OCI-LY1 (cell line): ENCODE results near the gene ZNF141.

ENCODE experiments used
- H2AFZ ChIP-seq: fragments of 200-600 bp; sonication (generic), shearing (Covaris generic); 2 replicates; pipeline ENCODE4 v1.6.0; 2014; ENCODE audit warnings: antibody characterized with exemption, mild to moderate bottlenecking, low read length
- H3F3A ChIP-seq: fragments of 200-600 bp; sonication (generic), shearing (Covaris generic); 2 replicates; pipeline ENCODE4 v1.6.0; 2014; ENCODE audit warnings: mild to moderate bottlenecking, antibody characterized with exemption, low read length, moderate library complexity; ENCODE audit not compliant: insufficient read depth
- H3K27ac ChIP-seq: fragments of 200-600 bp; sonication (generic); 2 replicates; pipeline ENCODE4 v1.5.1; 2014; ENCODE audit warnings: low read length, mixed run types, mild to moderate bottlenecking, low read depth; ENCODE audit not compliant: poor library complexity, severe bottlenecking
- H3K27me3 ChIP-seq: fragments of 200-600 bp; sonication (generic); 2 replicates; pipeline ENCODE4 v1.6.0; 2014; ENCODE audit warnings: antibody characterized with exemption, mild to moderate bottlenecking, low read length, moderate library complexity; ENCODE audit not compliant: insufficient read depth
- H3K36me3 ChIP-seq: fragments of 200-600 bp; sonication (generic); 2 replicates; pipeline ENCODE4 v1.6.1; 2014; ENCODE audit warnings: mild to moderate bottlenecking, antibody characterized with exemption, low read length, moderate library complexity, mixed read lengths; ENCODE audit not compliant: insufficient read depth
- H3K4me1 ChIP-seq: fragments of 200-600 bp; sonication (generic); 2 replicates; pipeline ENCODE4 v1.5.1; 2014; ENCODE audit warnings: mild to moderate bottlenecking, low read length, moderate library complexity; ENCODE audit not compliant: insufficient read depth, severe bottlenecking
- H3K4me2 ChIP-seq: fragments of 200-600 bp; sonication (generic), shearing (Covaris generic); 2 replicates; pipeline ENCODE4 v1.6.1; 2014; ENCODE audit warnings: low read length
- H3K4me3 ChIP-seq: fragments of 200-600 bp; sonication (generic); 2 replicates; pipeline ENCODE4 v1.5.1; 2014; ENCODE audit warnings: low read length, low read depth, mild to moderate bottlenecking, mixed read lengths; ENCODE audit not compliant: poor library complexity, severe bottlenecking
- H3K79me2 ChIP-seq: fragments of 200-600 bp; shearing (Covaris generic); 2 replicates; pipeline ENCODE4 v1.6.1; 2016; ENCODE audit warnings: mixed run types, low read length, mixed read lengths; ENCODE audit not compliant: insufficient read depth
- H3K9ac ChIP-seq: fragments of 200-600 bp; sonication (generic), shearing (Covaris generic); 2 replicates; pipeline ENCODE4 v1.6.1; 2014; ENCODE audit warnings: mild to moderate bottlenecking, low read length, mixed read lengths
- H3K9me2 ChIP-seq: fragments of 200-600 bp; sonication (generic), shearing (Covaris generic); 2 replicates; pipeline ENCODE4 v1.6.1; 2014; ENCODE audit warnings: low read depth, mild to moderate bottlenecking, low read length, mixed read lengths
- H3K9me3 ChIP-seq: fragments of 200-600 bp; shearing (Covaris generic); 2 replicates; pipeline ENCODE4 v1.6.1; 2014; ENCODE audit warnings: low read length, mixed read lengths
- H4K20me1 ChIP-seq: fragments of 200-600 bp; sonication (generic), shearing (Covaris generic); 2 replicates; pipeline ENCODE4 v1.6.0; 2016; ENCODE audit warnings: mild to moderate bottlenecking, low read length; ENCODE audit not compliant: insufficient read depth
- EZH2 ChIP-seq: fragments of 200-600 bp; sonication (generic), shearing (Covaris generic); IDR thresholded peaks from 2 replicates; pipeline ENCODE4 v1.8.0; 2017; ENCODE audit warnings: borderline replicate concordance, mixed run types, mild to moderate bottlenecking, antibody characterized with exemption, low read length, moderate library complexity, mixed read lengths
- TF ChIP-seq, protein P1 (sequence below): fragments of 200-600 bp; sonication (generic), shearing (Covaris generic); IDR thresholded peaks from 2 replicates; pipeline ENCODE4 v1.5.1; 2017; ENCODE audit warnings: mild to moderate bottlenecking, antibody characterized with exemption, low read length, moderate library complexity, mixed read lengths

Gene ZNF141

DNA sequence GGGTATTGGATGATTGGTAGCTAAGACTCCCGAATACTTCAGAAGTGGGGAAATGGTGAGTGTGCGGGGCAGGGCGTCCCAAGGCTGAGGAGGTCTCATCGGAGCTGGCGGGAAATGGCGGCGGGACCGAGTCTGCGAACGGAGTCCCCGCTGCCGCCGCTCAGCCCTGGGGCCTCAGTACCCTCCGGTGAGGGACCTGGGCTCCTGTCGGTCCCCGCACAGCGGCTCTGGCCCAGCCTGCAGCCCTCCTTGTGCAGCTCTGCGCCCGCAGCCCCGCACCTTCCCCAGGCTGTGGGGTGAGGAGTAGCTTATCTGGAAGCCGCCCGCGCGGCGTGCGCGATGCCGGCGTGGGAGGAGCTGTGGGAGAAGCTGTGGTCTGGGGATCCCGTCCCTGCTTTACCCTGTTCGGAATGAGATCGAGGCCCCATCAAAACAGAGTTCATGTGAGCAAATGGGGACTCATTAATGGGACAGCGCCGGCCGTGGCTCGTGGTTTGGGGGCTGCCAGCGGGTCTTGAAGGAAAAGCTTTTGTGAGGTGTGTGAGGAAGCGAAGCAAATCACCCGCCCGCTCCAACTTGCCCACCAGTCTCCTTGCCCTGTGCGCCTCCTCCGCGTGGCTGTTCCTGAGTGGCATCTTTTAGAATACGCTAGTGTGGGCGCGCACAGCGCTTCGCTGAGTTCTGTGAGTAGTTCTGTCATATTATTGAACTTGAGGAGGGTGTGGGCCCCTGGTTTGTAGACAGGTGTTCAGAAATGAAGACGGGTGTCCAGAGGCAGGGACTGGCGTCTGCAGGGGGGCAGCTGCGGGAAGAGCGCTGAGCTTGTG, 531 bp downstream of the ZNF141 start:
- peak overlapping the region; percentile 92 for H3K9ac ChIP-seq
- no peaks in the 10 kb centered on the region for H3K27me3 ChIP-seq
- peaks cover 51% of the 10 kb centered on the region for H3K36me3 ChIP-seq
- H4K20me1 ChIP-seq, result no peaks in the 10 kb centered on the region
- H3K4me2 ChIP-seq, result peak overlapping the region; percentile 68
- no peaks in the 10 kb centered on the region for H3K9me2 ChIP-seq
- no peaks in the 10 kb centered on the region for H3F3A ChIP-seq
- H3K27ac ChIP-seq, result peak overlapping the region; percentile 75
- peaks cover 12% of the 10 kb centered on the region; the same call in 1 of the 2 replicates for H3K9me3 ChIP-seq
- peak overlapping the region; percentile 98 for H3K4me3 ChIP-seq
- peaks cover 43% of the 10 kb centered on the region for H3K79me2 ChIP-seq
- no peak overlapping the region for H2AFZ ChIP-seq
- no peak for TF ChIP-seq EZH2
- TF ChIP-seq, protein P1, sequence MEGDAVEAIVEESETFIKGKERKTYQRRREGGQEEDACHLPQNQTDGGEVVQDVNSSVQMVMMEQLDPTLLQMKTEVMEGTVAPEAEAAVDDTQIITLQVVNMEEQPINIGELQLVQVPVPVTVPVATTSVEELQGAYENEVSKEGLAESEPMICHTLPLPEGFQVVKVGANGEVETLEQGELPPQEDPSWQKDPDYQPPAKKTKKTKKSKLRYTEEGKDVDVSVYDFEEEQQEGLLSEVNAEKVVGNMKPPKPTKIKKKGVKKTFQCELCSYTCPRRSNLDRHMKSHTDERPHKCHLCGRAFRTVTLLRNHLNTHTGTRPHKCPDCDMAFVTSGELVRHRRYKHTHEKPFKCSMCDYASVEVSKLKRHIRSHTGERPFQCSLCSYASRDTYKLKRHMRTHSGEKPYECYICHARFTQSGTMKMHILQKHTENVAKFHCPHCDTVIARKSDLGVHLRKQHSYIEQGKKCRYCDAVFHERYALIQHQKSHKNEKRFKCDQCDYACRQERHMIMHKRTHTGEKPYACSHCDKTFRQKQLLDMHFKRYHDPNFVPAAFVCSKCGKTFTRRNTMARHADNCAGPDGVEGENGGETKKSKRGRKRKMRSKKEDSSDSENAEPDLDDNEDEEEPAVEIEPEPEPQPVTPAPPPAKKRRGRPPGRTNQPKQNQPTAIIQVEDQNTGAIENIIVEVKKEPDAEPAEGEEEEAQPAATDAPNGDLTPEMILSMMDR, result no peak
- H3K4me1 ChIP-seq, result peaks cover 19% of the 10 kb centered on the region

DNA sequence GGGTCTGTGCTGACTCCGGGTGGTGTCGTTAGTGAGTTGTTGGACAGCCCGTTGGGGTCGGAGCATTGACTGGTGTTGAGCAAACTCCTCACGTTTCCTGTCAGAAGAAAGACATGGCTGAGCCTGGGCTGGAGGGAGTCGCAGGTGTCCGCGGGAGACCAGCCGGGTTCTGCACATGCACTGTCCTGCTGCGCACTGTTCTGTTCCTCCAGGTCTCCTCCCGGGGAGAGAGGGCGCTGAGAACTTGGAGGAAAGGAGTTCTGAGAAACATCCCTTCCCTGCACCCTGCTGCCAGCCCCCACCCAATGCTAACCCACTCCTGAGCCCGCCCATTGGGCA, 1.1 kb downstream of the ZNF141 start:
- Histone ChIP-seq H3K27ac (no peak overlapping the region), H3K9ac (no peak overlapping the region; the same call in 1 of the 2 replicates)

DNA sequence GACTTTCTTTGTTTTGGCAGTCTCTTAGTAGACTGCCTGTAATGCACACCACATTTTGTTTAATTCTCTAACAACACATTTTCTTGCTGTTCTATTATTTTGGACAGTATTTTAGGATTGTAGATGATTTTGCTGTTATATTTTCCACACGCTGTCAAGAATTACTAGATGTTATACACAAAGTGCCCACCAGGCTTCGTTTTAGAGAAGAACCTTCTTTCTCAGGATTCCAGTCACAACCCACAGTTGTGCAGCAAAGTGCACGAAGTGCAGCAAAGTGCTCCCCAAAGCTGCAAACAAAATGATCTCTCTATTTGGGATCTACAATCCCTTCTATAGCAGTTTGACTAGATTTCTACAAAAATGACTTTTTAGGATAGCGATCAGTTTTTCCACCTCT, 2.4 kb downstream of the ZNF141 start:
- peaks cover 12% of the 10 kb centered on the region; the same call in 1 of the 2 replicates for H3K9me3 ChIP-seq
- H3K4me3 ChIP-seq, result no peak overlapping the region
- H4K20me1 ChIP-seq, result no peaks in the 10 kb centered on the region
- peaks cover 19% of the 10 kb centered on the region for H3K4me1 ChIP-seq
- H3K79me2 ChIP-seq, result peaks cover 43% of the 10 kb centered on the region
- TF ChIP-seq, protein P1, result no peak
- TF ChIP-seq EZH2, result no peak
- H3K27me3 ChIP-seq, result no peaks in the 10 kb centered on the region
- no peak overlapping the region for H3K27ac ChIP-seq
- H3F3A ChIP-seq, result no peaks in the 10 kb centered on the region
- H3K36me3 ChIP-seq, result peaks cover 63% of the 10 kb centered on the region
- no peak overlapping the region for H3K4me2 ChIP-seq
- H3K9me2 ChIP-seq, result no peaks in the 10 kb centered on the region
- no peak overlapping the region for H2AFZ ChIP-seq
- no peak overlapping the region for H3K9ac ChIP-seq

More for the DNA sequence above, 1.1 kb downstream of the ZNF141 start:
- no peaks in the 10 kb centered on the region for H3K27me3 ChIP-seq
- TF ChIP-seq EZH2, result no peak
- TF ChIP-seq, protein P1, result no peak
- no peaks in the 10 kb centered on the region for H3F3A ChIP-seq
- H3K36me3 ChIP-seq, result peaks cover 54% of the 10 kb centered on the region
- H3K9me2 ChIP-seq, result no peaks in the 10 kb centered on the region
- H3K4me2 ChIP-seq, result peak overlapping the region; percentile 68
- peaks cover 19% of the 10 kb centered on the region for H3K4me1 ChIP-seq
- peaks cover 12% of the 10 kb centered on the region; the same call in 1 of the 2 replicates for H3K9me3 ChIP-seq
- H4K20me1 ChIP-seq, result no peaks in the 10 kb centered on the region
- H2AFZ ChIP-seq, result no peak overlapping the region
- peaks cover 43% of the 10 kb centered on the region for H3K79me2 ChIP-seq
- H3K4me3 ChIP-seq, result peak overlapping the region; percentile 98
